Fibroblast of lung (primary cell): ENCODE measurements around the gene STAT3.

Source experiments
- CTCF ChIP-seq, 2 donors: IDR thresholded peaks in 1 of 2; conservative IDR thresholded peaks in 1 of 2; 1 replicate in 1 of 2; 2 replicates in 1 of 2; pipeline ENCODE4 v1.5.1; 2011 to 2012; ENCODE audit warnings: low read length in 2 of 2, control low read depth in 1 of 2, inconsistent platforms in 1 of 2, low read depth in 1 of 2, mild to moderate bottlenecking in 1 of 2
- EZH2 ChIP-seq: IDR thresholded peaks from 2 replicates; pipeline ENCODE4 v1.5.1; 2012; ENCODE audit warnings: low read length, control low read depth, mild to moderate bottlenecking; ENCODE audit errors: missing control alignments

DNA sequence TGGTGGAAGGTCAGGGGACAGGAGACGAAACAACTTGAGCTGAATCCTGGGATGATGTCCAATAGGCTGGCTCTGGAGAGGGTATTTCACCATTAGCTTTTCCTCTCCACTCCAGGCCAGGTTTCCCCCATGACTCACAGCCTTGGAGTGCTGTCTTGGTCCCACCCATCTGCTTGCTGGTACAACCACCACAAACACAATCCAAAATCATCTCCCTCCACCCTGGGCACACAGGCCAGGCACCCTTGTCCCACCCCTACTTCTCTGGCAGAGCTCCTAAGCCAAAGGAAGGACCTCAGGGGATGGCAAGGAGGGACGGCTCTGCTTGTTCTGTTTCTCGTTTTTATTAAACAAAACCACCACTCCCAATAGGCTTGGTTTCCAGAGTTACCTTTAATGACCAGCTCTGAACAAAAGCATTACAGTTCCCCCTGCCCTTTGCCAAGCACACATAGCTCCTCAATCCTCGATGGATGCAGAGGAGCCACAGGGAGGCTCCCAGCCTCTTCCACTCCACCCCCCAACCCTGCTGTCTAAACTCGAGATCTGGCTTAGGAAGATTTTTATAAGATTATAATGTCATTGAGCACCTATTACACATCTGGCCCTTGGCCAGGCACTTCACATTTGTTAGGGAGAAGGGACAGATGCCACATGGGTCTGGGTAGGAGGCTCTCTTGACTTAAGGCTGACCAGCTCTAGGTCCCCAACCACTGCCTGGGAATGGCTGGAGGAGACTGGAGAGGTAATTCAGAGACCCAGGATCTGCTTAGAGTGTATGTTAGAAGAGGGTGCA, 21.5 kb upstream of the STAT3 start:
- TF ChIP-seq CTCF (conservative IDR thresholded peaks at IDR 0.05 in 1 of 2, IDR thresholded peaks at IDR 0.05 in 1 of 2; ENCODE audit: low read depth in 1 of 2, low read length in 2 of 2): no peak
- no peak for TF ChIP-seq EZH2
